Uterus (tissue), 4 donors: Measurements from ENCODE around the gene TRIP12. TPM values are rescaled to one million over a fixed set of nuclear protein-coding genes. Genes with fewer than 3 reads are reported as not detected.
"Not testable (repeated sequence)": the region's sequence is repeated elsewhere in the genome, so short reads cannot be mapped to it uniquely, and the experiment has no call there.

Experiments
- DNase-seq, 2 donors: peaks; one replicate each; pipeline ENCODE4 v3.0.0-alpha.2; 2019 to 2020
- H3K27ac ChIP-seq, 2 donors: fragments of 200-600 bp; sonication (generic); 1 replicate in 1 of 2; 2 replicates in 1 of 2; pipeline ENCODE4 v1.5.1; 2016 to 2018
- H3K27me3 ChIP-seq, 2 donors: fragments of 200-600 bp; sonication (generic); one replicate each; pipeline ENCODE4 v1.5.1; 2018 to 2019; ENCODE audit warnings: control low read depth in 1 of 2
- H3K36me3 ChIP-seq, 2 donors: fragments of 200-600 bp; sonication (generic); one replicate each; pipeline ENCODE4 v1.5.1; 2019; ENCODE audit warnings: control low read depth in 1 of 2
- H3K4me1 ChIP-seq, 2 donors: fragments of 200-600 bp; sonication (generic); one replicate each; pipeline ENCODE4 v1.5.1; 2018 to 2019; ENCODE audit warnings: control low read depth in 1 of 2
- H3K4me3 ChIP-seq, 2 donors: fragments of 200-600 bp; sonication (generic); 1 replicate in 1 of 2; 2 replicates in 1 of 2; pipeline ENCODE4 v1.5.1; 2018 to 2019; ENCODE audit warnings: mild to moderate bottlenecking in 1 of 2
- H3K9me3 ChIP-seq, 2 donors: fragments of 200-600 bp; sonication (generic); one replicate each; pipeline ENCODE4 v1.5.1; 2019; ENCODE audit warnings: control low read depth in 1 of 2
- POLR2A ChIP-seq, 2 donors: fragments of 450-650 bp; IDR thresholded peaks; one replicate each; pipeline ENCODE4 v1.6.1; 2016; ENCODE audit warnings: antibody characterized with exemption in 2 of 2, mild to moderate bottlenecking in 1 of 2, moderate library complexity in 1 of 2
- intact Hi-C: fragments of 100-400 bp; cut with DNase I; formaldehyde crosslinking; loops from one replicate; pipeline ENCODE4 v1.15.1; 2023; ENCODE audit warnings: low total_unique reads
- total RNA-seq, 4 donors: library from RNA; depleted of rRNA in 3 of 4; stranded (reverse); fragments of >200 nt in 3 of 4; gene quantifications; one replicate each; pipeline versions ENCODE4 v1.1.0 to v1.2.4, GENCODE V29; 2014 to 2023
- TF ChIP-seq, protein P1 (sequence below), 4 experiments: fragments of 200-600 bp in 2 of 4; fragments of 450-650 bp in 2 of 4; sonication (generic) in 2 of 4; IDR thresholded peaks; one replicate each; pipeline ENCODE4 v1.5.1; 2016 to 2019; ENCODE audit warnings: antibody characterized with exemption in 4 of 4, mild to moderate bottlenecking in 2 of 4, moderate library complexity in 1 of 4
- donor health status: DM: yes; HTN: yes; CAD: no.

TRIP12 gene
- 100 to 1,000 TPM in 3 of 4 donors, 10 to 100 TPM in 1; 77.1 to 255 (median 197) TPM for total RNA-seq

GRCh38 chr2:229921892-229922448 lies at the start of gene TRIP12:
Gene TRIP12 (minus strand): TSS chr2:229922009. CDS start chr2:229880079, 41,930 bp downstream.
- intact Hi-C loops, result no loop called here
- TF ChIP-seq, protein P1, sequence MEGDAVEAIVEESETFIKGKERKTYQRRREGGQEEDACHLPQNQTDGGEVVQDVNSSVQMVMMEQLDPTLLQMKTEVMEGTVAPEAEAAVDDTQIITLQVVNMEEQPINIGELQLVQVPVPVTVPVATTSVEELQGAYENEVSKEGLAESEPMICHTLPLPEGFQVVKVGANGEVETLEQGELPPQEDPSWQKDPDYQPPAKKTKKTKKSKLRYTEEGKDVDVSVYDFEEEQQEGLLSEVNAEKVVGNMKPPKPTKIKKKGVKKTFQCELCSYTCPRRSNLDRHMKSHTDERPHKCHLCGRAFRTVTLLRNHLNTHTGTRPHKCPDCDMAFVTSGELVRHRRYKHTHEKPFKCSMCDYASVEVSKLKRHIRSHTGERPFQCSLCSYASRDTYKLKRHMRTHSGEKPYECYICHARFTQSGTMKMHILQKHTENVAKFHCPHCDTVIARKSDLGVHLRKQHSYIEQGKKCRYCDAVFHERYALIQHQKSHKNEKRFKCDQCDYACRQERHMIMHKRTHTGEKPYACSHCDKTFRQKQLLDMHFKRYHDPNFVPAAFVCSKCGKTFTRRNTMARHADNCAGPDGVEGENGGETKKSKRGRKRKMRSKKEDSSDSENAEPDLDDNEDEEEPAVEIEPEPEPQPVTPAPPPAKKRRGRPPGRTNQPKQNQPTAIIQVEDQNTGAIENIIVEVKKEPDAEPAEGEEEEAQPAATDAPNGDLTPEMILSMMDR (IDR thresholded peaks at IDR 0.05), result no peak
- peak in 1 of 2 donors; percentile 48 for TF ChIP-seq POLR2A (IDR thresholded peaks at IDR 0.05)
- peak; percentile 89 to 94 for DNase-seq
- Histone ChIP-seq H3K36me3 (no peaks in the 10 kb centered on the region), H3K27ac (peak within 1 kb of the TSS; percentile 93 to 99), H3K9me3 (no peaks in the 10 kb centered on the region), H3K4me1 (no peaks in the 10 kb centered on the region), H3K27me3 (no peaks in the 10 kb centered on the region), H3K4me3 (peak within 1 kb of the TSS; percentile 63 to 95)

DNA sequence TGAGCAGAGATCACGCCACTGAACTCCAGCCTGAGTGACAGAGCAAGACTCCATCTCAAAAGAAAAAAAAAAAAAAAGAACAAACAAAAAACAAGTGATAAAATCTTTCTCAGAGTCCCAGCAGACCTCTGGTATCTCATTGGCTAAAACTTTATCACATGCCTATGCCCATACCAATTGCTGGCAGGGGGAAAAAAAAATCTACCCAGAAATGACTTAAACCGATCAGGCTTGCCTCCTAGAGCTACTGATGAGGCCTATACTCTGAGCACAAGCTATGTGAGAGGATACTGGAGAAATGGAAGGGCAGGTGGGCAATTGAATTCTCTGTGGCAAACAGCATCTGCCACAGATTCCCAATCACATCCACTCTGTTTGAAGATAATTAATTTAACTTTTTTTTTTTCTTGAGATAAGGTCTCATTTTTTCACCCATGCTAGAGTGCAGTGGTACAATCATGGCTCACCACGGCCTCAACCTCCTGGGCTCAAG lies 49.5 kb upstream of the TRIP12 start:
- Histone ChIP-seq H3K9me3 (no peaks in the 10 kb centered on the region), H3K27me3 (no peaks in the 10 kb centered on the region), H3K27ac (no peak overlapping the region), H3K4me1 (no peaks in the 10 kb centered on the region), H3K4me3 (no peak overlapping the region), H3K36me3 (no peaks in the 10 kb centered on the region)
- no peak for DNase-seq
- intact Hi-C loops, result no loop called here
- TF ChIP-seq, protein P1 (IDR thresholded peaks at IDR 0.05), result no peak
- no peak for TF ChIP-seq POLR2A (IDR thresholded peaks at IDR 0.05)

GRCh38 chr2:229970406-229970805 lies 48.6 kb upstream of the TRIP12 start:
- H3K27ac ChIP-seq, result no peak overlapping the region
- H3K9me3 ChIP-seq, result no peaks in the 10 kb centered on the region
- no peaks in the 10 kb centered on the region for H3K36me3 ChIP-seq
- H3K4me1 ChIP-seq, result no peaks in the 10 kb centered on the region
- H3K27me3 ChIP-seq, result no peaks in the 10 kb centered on the region
- TF ChIP-seq POLR2A (IDR thresholded peaks at IDR 0.05), result no peak
- TF ChIP-seq, protein P1 (IDR thresholded peaks at IDR 0.05), result no peak
- intact Hi-C loops, result no loop called here
- DNase-seq, result no peak
- H3K4me3 ChIP-seq, result no peak overlapping the region

DNA sequence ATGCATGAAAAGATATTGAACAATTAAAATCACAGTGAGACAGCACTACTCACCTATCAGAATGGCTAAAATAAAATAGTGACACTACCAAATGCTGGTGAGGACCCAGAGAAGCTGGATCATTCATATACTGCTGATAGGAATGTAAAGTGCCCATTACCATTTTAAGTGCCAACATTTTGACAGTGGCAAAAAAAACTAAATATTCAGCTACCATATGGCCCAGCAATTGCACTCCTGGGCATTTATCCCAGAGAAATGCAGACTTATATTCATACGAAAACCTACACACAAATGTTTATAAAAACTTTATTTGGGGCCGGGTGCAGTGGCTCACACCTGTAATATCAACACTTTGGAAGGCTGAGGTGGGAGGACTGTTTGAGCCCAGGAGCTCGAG lies 48.1 kb upstream of the TRIP12 start:
- H3K27me3 ChIP-seq, result no peaks in the 10 kb centered on the region
- H3K4me3 ChIP-seq, result no peak overlapping the region
- TF ChIP-seq POLR2A (IDR thresholded peaks at IDR 0.05), result no peak
- TF ChIP-seq, protein P1 (IDR thresholded peaks at IDR 0.05), result no peak
- no peaks in the 10 kb centered on the region for H3K4me1 ChIP-seq
- H3K27ac ChIP-seq, result no peak overlapping the region
- H3K9me3 ChIP-seq, result no peaks in the 10 kb centered on the region
- intact Hi-C loops, result no loop called here
- DNase-seq, result no peak
- H3K36me3 ChIP-seq, result no peaks in the 10 kb centered on the region

GRCh38 chr2:229963596-229963995 lies 41.8 kb upstream of the TRIP12 start:
- H3K4me3 ChIP-seq, DNase-seq, intact Hi-C loops, H3K4me1 ChIP-seq, H3K9me3 ChIP-seq, H3K36me3 ChIP-seq, H3K27ac ChIP-seq, H3K27me3 ChIP-seq: not testable (repeated sequence)
